GM21737 (cell line): ENCODE results near the gene FRMD5.

Experiments used
- ATAC-seq: cut with Tn5 transposase; IDR thresholded peaks from one replicate; pipeline ENCODE4 v1.9.1; 2021; ENCODE audit warnings: mild to moderate bottlenecking, moderate library complexity; ENCODE audit not compliant: unreplicated experiment

FRMD5 gene

GRCh38 chr15:43931790-43932435 is 263.2 kb downstream of the FRMD5 start:
- ATAC-seq, result no peak

DNA sequence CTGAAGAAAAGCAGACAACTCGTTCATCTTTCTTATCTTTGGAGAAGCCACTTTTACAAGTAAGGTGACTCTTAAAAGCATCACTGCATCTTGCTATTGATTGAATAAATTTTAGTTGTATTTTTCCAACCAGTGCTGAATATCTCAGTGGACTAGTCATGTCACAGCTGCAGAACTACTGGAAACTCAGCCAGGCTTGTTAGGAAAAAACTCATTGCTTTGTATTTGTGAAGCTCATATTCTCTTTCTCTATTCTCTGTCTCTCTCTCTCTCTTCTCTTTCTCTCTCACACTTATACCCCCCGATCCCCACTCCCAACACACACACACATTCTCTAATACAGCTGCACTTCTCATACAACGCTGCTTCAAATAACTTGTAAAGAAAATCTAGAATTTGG is 264.0 kb downstream of the FRMD5 start:
- ATAC-seq, result no peak

GRCh38 chr15:43930556-43930955 is 264.5 kb downstream of the FRMD5 start:
- ATAC-seq, result no peak

DNA sequence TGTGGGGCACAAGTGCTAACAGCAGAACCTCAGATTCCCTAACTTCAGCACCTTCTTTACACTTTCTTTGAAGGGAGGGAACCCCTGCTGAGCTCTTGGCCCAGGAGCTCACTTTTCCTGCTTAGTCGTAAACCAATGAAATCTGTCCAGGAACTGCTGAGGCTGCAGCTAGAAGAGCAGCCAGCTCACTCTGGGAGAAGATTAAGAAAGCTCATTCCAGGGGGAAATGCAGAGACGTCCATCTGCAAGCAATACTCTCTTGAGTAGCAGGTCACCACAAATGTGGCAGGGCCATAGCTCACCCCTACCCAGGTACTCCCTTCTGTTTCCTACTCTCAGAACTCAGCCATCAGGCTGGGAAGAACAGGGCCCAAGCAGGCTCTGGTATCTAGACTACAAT is 265.0 kb downstream of the FRMD5 start:
- ATAC-seq, result no peak

DNA sequence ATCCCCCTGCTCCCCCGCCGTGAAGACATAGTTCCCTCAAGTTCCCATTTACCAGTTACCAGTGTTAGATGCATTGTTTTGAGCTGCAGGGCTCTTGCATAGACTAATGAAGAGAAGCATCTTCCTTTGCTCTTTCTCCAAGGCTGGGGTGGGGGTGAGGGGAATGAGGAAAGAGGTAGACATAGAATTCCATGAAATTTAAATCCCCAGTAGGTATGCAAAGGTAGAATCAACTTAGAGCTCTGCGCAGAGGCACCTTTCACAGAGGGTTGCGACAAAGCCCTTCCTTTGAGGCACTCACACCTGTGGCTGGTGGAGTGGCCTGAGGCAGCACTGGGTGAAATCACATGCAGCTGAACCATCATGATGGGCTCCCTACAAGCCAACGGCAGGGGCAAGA is 266.9 kb downstream of the FRMD5 start:
- ATAC-seq, result no peak

- ATAC-seq, result no peak
Observed at GRCh38 chr15:43927203-43927602, 267.9 kb downstream of the FRMD5 start.

DNA sequence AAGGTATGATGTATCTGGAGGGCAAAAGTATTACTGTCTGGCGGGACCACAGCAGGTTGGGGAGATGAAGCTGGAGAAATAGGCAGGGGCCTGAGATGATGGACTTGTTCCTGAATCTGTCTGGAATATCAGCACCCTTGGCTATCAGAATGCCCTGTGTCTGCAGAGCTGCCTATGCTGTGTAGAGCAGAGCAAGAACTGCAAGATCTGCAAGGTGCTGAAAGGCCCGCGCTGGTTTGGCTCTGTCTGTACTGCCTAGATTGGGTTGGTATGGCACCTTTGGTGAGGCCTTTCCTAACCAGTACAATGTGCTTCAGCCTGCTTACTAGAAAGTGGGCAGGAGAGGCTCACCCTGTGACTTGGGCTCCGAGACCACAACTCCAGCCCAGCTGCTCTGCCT is 271.5 kb downstream of the FRMD5 start:
- no peak for ATAC-seq

GRCh38 chr15:43922021-43922420 is 273.1 kb downstream of the FRMD5 start:
- ATAC-seq, result no peak

GRCh38 chr15:43920815-43921214 is 274.3 kb downstream of the FRMD5 start:
- ATAC-seq, result no peak

GRCh38 chr15:43920254-43920600 is 274.8 kb downstream of the FRMD5 start:
- ATAC-seq, result no peak

GRCh38 chr15:43919540-43920253 is 275.4 kb downstream of the FRMD5 start:
- no peak for ATAC-seq

- no peak for ATAC-seq
Observed at GRCh38 chr15:43918717-43919116, 276.4 kb downstream of the FRMD5 start.

DNA sequence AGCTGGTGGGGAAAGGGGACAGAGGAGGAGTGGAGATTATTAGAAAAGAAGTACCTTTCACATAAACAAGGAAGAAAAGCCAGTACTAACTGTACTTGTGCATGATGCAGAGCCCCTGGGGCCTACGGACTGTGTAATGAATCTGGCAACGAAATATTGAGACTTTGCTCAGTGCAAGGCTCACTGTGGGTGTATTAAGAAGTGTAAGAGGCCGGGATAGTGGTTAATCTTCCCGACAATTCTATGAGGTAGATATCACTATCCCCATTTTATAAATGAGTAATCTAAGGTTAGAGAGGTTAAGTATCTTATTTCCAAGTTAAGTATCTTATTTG is 278.8 kb downstream of the FRMD5 start:
- no peak for ATAC-seq

DNA sequence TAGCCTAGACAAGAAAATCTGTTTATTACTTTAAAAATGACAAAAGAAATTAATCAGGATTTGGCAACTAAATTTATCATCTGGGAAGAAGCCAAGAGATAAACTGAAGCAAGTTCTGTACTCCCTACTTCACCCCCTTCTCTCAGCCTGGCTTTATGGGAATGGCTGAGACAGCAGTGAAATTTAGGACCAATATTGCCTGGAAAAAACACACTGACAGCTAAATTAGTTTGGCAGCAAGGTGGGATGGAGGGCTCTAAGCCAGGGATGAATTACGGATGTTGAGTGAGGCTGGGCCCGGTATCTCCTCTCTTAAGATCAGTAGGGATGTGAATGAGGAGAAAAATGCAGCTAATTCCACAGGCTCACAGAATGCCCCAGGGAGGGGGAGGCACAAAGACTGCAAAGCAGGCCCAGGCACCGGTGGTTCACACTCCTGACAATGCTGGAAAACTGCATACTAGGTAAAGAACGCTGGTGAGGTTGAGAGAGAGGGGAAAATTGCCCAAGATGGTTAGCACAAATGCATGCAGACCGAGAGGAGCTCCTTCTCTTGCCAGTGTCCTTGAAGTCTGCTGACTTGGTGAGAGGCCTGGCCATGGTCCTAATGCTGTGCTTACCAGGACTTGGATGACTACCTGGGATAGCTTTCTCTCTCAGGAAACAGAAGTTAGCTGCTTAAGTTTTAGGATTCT is 279.3 kb downstream of the FRMD5 start:
- no peak for ATAC-seq

DNA sequence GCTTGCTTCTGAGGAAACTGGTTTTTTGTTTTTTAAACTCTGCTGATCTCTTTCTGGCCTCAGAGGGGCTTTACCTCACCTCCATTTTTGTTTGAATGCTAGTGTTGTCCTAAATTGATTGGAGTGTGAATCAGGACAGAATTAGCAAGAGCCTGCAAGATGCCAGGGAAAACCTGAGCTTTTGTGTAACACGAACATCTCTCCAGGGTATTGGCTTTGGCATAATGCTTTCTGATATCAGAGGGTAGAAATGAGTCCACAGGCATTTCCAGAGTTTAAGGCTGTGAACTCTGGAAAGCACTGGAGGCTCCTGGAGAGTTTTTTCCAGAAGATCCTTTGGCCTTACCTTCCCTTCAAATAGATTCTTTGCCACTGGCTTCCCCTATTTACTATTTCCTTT is 281.1 kb downstream of the FRMD5 start:
- no peak for ATAC-seq

GRCh38 chr15:43913026-43913780 is 281.9 kb downstream of the FRMD5 start:
- ATAC-seq, result no peak

GRCh38 chr15:43912208-43912607 is 282.9 kb downstream of the FRMD5 start:
- ATAC-seq, result no peak

GRCh38 chr15:43911235-43911781 is 283.8 kb downstream of the FRMD5 start:
- ATAC-seq, result no peak

GRCh38 chr15:43908516-43909050 is 286.5 kb downstream of the FRMD5 start:
- no peak for ATAC-seq

DNA sequence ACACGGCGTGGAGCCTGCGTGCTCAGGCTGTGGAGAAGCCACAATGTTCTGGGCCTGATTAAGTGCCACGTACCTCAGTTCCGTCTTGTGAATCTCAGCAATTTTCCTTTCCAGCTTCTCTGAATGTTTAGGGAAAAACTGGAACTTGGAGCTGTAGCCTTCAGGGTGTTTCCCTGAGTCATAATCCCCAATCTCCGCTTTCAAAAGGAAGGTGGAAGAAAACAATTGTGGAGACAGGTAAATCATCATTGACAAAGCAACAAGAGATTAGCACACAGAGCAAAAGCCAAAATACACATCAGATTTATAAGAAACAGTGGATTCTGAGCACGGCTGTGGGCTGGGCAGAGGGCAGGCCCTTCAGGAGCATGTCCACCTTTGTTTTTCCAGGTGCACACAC is 289.3 kb downstream of the FRMD5 start:
- no peak for ATAC-seq

- no peak for ATAC-seq
Observed at GRCh38 chr15:43903864-43904290, 291.2 kb downstream of the FRMD5 start.
